Endodermal cell (in vitro differentiated cells): ENCODE data around the gene RAPGEF4. TPM values are rescaled to one million over a fixed set of nuclear protein-coding genes. Genes with fewer than 3 reads are reported as not detected.

Source experiments
- DNase-seq: peaks from one replicate; pipeline ENCODE4 v3.0.0-alpha.2; 2017
- H3K27ac ChIP-seq: 2 replicates; pipeline ENCODE4 v1.5.1; 2013; ENCODE audit warnings: mild to moderate bottlenecking, low read depth, low read length, moderate library complexity
- H3K27me3 ChIP-seq: 2 replicates; pipeline ENCODE4 v1.6.1; 2013; ENCODE audit warnings: mild to moderate bottlenecking, low read length, moderate library complexity; ENCODE audit not compliant: insufficient read depth, control insufficient read depth, poor library complexity, severe bottlenecking
- H3K36me3 ChIP-seq: 2 replicates; pipeline ENCODE4 v1.7.0; 2013; ENCODE audit warnings: mild to moderate bottlenecking, low read length, moderate library complexity; ENCODE audit not compliant: control insufficient read depth, insufficient read depth
- H3K4me1 ChIP-seq: one replicate; pipeline ENCODE4 v1.7.0; 2013; ENCODE audit warnings: low read length; ENCODE audit not compliant: control insufficient read depth, insufficient read depth
- H3K4me3 ChIP-seq: 2 replicates; pipeline ENCODE4 v1.5.1; 2013; ENCODE audit warnings: mild to moderate bottlenecking, low read length, moderate library complexity
- H3K9ac ChIP-seq: 2 replicates; pipeline ENCODE4 v1.6.1; 2013; ENCODE audit warnings: mild to moderate bottlenecking, low read length, moderate library complexity; ENCODE audit not compliant: poor library complexity, severe bottlenecking; ENCODE audit errors: extremely low read depth
- H3K9me3 ChIP-seq: 2 replicates; pipeline ENCODE4 v1.6.1; 2013; ENCODE audit warnings: mild to moderate bottlenecking, low read length, moderate library complexity; ENCODE audit not compliant: control insufficient read depth
- H3K27ac Mint-ChIP-seq: 2 replicates; pipeline ENCODE4 v1.8.0; 2020; ENCODE audit warnings: mixed read lengths
- H3K27me3 Mint-ChIP-seq: 2 replicates; pipeline ENCODE4 v1.8.0; 2021; ENCODE audit warnings: mild to moderate bottlenecking, mixed read lengths; ENCODE audit not compliant: insufficient read depth
- H3K36me3 Mint-ChIP-seq: 2 replicates; pipeline ENCODE4 v1.8.0; 2020; ENCODE audit warnings: low read depth, mixed read lengths
- H3K4me1 Mint-ChIP-seq: 2 replicates; pipeline ENCODE4 v1.8.0; 2020; ENCODE audit warnings: mixed read lengths
- H3K4me3 Mint-ChIP-seq: 2 replicates; pipeline ENCODE4 v1.8.0; 2020; ENCODE audit warnings: mild to moderate bottlenecking, moderate library complexity, mixed read lengths
- H3K9me3 Mint-ChIP-seq: 2 replicates; pipeline ENCODE4 v1.8.0; 2020; ENCODE audit warnings: mild to moderate bottlenecking, mixed read lengths
- WGBS, 2 experiments: methylation state at CpG; one replicate each; pipeline versions ENCODE4 v1.1.5 to v1.1.7; 2013; ENCODE audit warnings: missing lambda C conversion rate in 2 of 2, mixed read lengths in 1 of 2; ENCODE audit not compliant: insufficient coverage in 1 of 2, insufficient read length in 1 of 2; 5-methylcytosine and 5-hydroxymethylcytosine counted together
- total RNA-seq, 2 donors: library from RNA; stranded (reverse); fragmentation: NEBNext Ultra II Directional in 1 of 2; extraction: Animal tissue kit (Norgen Biotek cat#: 25700) in 1 of 2; gene quantifications; 2 replicates in 1 of 2; 3 replicates in 1 of 2; pipeline ENCODE4 v1.2.1, GENCODE V29; 2021
- TF ChIP-seq, protein P1 (sequence below): fragments of 200-600 bp; sonication (generic); conservative IDR thresholded peaks from 2 replicates; pipeline ENCODE4 v1.5.0; 2021; ENCODE audit warnings: antibody characterized with exemption, mild to moderate bottlenecking

RAPGEF4 gene
- total RNA-seq, 2 donors from 2014 or later, result 0.77 to 0.88 TPM

DNA sequence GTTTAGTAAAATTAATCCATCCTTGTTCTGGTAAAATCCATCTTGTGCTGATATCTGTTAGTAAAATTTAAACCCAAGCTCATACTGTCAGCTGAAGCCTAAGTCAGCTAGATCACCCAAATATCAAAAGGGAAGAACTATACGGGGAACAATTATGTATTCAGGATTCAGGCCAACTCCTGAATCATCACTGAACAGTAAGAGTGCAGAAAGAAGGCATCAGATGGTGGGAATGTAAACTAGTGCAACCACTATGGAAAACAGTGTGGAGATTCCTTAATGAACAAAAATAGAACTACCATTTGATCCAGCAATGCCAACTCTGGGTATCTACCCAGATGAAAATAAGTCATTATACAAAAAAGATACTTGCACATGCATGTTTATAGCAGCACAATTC lies 81.8 kb downstream of the RAPGEF4 start:
- Histone ChIP-seq H3K27ac (no peak overlapping the region), H3K27me3 (no peaks in the 10 kb centered on the region), H3K4me3 (no peak overlapping the region), H3K36me3 (no peaks in the 10 kb centered on the region), H3K9ac (no peak overlapping the region), H3K4me1 (no peaks in the 10 kb centered on the region), H3K9me3 (no peaks in the 10 kb centered on the region)
- H3K27ac Mint-ChIP-seq, result no peak overlapping the region
- TF ChIP-seq, protein P1, sequence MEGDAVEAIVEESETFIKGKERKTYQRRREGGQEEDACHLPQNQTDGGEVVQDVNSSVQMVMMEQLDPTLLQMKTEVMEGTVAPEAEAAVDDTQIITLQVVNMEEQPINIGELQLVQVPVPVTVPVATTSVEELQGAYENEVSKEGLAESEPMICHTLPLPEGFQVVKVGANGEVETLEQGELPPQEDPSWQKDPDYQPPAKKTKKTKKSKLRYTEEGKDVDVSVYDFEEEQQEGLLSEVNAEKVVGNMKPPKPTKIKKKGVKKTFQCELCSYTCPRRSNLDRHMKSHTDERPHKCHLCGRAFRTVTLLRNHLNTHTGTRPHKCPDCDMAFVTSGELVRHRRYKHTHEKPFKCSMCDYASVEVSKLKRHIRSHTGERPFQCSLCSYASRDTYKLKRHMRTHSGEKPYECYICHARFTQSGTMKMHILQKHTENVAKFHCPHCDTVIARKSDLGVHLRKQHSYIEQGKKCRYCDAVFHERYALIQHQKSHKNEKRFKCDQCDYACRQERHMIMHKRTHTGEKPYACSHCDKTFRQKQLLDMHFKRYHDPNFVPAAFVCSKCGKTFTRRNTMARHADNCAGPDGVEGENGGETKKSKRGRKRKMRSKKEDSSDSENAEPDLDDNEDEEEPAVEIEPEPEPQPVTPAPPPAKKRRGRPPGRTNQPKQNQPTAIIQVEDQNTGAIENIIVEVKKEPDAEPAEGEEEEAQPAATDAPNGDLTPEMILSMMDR, result no peak
- WGBS, 2 experiments, result 90 to 100% methylated on average over 1 of the region's 1 CpG
- no peak overlapping the region for H3K4me3 Mint-ChIP-seq
- no peaks in the 10 kb centered on the region for H3K4me1 Mint-ChIP-seq
- no peak for DNase-seq
- no peaks in the 10 kb centered on the region for H3K36me3 Mint-ChIP-seq
- no peaks in the 10 kb centered on the region for H3K9me3 Mint-ChIP-seq
- H3K27me3 Mint-ChIP-seq, result no peaks in the 10 kb centered on the region

DNA sequence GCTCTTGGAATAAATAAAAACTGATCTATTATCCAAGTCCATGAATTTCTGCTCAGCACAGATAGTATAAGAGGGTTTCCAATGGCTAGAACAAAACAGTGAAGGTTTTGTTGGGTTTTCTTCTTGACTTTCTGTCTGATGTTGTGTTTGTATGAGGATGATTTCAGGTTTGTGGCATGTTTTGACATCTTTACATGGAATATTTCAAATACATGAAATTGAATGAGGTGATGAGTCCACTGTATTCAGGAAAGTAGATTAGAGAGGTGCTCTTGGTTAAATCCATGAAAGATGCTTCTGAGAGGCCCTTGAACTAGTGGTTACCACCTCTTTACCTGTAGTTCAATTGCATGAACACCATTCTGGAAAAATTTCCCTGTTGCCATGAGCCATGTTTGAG lies 84.3 kb downstream of the RAPGEF4 start:
- no peak overlapping the region for H3K27ac ChIP-seq
- H3K9me3 Mint-ChIP-seq, result no peaks in the 10 kb centered on the region
- TF ChIP-seq, protein P1, result no peak
- no peak overlapping the region for H3K9ac ChIP-seq
- H3K4me3 ChIP-seq, result no peak overlapping the region
- H3K36me3 ChIP-seq, result no peaks in the 10 kb centered on the region
- H3K4me1 ChIP-seq, result no peaks in the 10 kb centered on the region
- H3K27me3 ChIP-seq, result no peaks in the 10 kb centered on the region
- no peak overlapping the region for H3K4me3 Mint-ChIP-seq
- no peak for DNase-seq
- H3K36me3 Mint-ChIP-seq, result no peaks in the 10 kb centered on the region
- H3K9me3 ChIP-seq, result no peaks in the 10 kb centered on the region
- no peaks in the 10 kb centered on the region for H3K4me1 Mint-ChIP-seq
- H3K27ac Mint-ChIP-seq, result no peak overlapping the region
- H3K27me3 Mint-ChIP-seq, result no peaks in the 10 kb centered on the region

DNA sequence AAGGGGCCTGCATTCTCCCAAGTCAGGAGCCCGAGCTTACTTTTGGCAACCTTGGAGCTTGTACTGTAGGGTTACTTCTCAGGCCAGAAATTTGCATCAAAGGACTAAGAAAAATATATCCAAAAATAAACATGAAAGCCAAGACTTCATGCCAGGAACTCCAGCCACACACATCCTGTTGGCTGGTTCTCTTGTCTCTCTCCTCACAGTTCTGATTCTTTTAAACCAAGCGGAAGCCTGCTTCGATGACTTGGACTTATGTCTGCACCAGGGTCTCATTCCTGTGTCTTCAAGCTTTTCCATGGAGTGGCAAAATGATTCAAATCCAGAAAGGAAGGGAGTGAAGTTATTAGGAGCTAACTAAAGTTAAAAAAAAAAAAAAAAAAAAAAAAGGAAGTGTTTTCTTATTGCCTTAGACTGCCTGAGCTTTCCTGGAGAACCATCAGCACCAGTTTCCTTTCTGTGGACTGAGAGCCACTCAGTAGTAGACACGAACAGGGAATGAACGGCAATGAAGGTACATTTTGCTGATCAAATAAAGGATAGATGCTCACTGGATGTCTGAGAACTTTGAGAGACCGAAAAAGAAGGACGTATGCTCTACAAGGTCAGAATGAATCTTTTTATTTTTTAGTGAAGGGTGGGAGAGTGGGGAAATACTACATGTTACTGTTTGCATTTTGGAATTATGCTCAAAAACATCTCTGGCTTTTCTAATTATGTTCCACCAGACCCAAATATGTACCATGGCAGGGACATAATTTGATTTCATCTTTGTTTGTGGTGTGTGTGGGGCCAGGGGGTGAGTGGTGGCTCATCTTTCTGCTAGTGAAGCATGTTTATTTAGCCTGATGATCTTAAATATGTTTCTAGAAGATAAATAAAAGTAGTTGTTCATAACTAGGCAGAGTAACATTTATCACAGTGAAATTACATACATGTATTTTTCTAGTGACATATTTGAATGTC lies 86.0 kb downstream of the RAPGEF4 start:
- Mint-ChIP-seq H3K36me3 (no peaks in the 10 kb centered on the region), H3K9me3 (no peaks in the 10 kb centered on the region), H3K27ac (no peak overlapping the region), H3K4me1 (no peaks in the 10 kb centered on the region), H3K27me3 (no peaks in the 10 kb centered on the region), H3K4me3 (no peak overlapping the region)
- Histone ChIP-seq H3K4me1 (no peaks in the 10 kb centered on the region), H3K9me3 (no peaks in the 10 kb centered on the region), H3K9ac (no peak overlapping the region), H3K36me3 (no peaks in the 10 kb centered on the region), H3K27me3 (no peaks in the 10 kb centered on the region), H3K27ac (no peak overlapping the region), H3K4me3 (no peak overlapping the region)
- TF ChIP-seq, protein P1, result no peak
- no peak for DNase-seq
- WGBS, 2 experiments, result 89 to 96% methylated on average over 6 to 7 of the region's 7 CpGs
